NT2/D1 (cell line): Measurements from ENCODE around the gene PSMA7.

Source experiments
- SUZ12 ChIP-seq: IDR thresholded peaks from 2 replicates; pipeline ENCODE4 v1.6.1; 2011; ENCODE audit not compliant: insufficient read length, insufficient read depth; ENCODE audit errors: extremely low read depth
- YY1 ChIP-seq: IDR thresholded peaks from 2 replicates; pipeline ENCODE4 v1.6.1; 2011; ENCODE audit not compliant: insufficient read length, insufficient read depth
- ZNF274 ChIP-seq: IDR thresholded peaks from 2 replicates; pipeline ENCODE4 v1.6.1; 2011; ENCODE audit warnings: mild to moderate bottlenecking, low read depth, low read length

DNA sequence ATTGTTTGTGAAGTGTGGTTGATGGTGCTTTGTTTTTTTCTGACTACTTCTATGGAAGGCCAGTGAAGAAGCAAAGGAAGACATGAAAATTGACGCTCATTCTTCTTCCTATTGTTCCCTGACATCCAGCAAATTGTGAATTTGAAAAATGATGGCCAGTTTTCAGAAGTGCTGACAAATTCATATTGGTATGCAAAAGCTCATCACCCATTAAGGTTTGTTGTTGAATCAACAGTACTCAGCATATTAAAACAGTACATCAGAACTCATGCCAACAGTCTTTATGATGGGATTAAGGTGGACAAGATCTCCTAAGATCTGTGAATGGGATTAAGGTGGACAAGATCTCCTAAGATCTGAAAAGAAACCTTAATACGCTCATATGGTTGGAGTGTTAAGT is 38.6 kb upstream of the PSMA7 start:
- TF ChIP-seq YY1 (no peak), SUZ12 (no peak), ZNF274 (no peak)
